Pancreas (tissue), 10 donors: Measurements from ENCODE around the gene ACSBG1. TPM values are rescaled to one million over a fixed set of nuclear protein-coding genes. Genes with fewer than 3 reads are reported as not detected.

ENCODE experiments used
- ATAC-seq, 4 donors: fragments of 200-7000 bp; cut with Tn5 transposase; one replicate each; pipeline versions ENCODE4 v1.8.0 to v1.9.1; 2020; ENCODE audit warnings: mild to moderate bottlenecking in 4 of 4, moderate library complexity in 4 of 4
- DNase-seq, 6 donors: peaks; one replicate each; pipeline ENCODE4 v3.0.0-alpha.2; 2020
- FAIRE-seq: peaks from 2 replicates; lab custom pipeline; 2012; peaks lifted over from hg19 to GRCh38; lab: Jason Lieb, UNC
- H3K27ac ChIP-seq, 4 donors: fragments of 200-600 bp; sonication (generic); 1 replicate in 3 of 4; 2 replicates in 1 of 4; pipeline versions ENCODE4 v1.5.0 to v1.8.0; 2020
- H3K27me3 ChIP-seq, 4 donors: fragments of 200-600 bp; one replicate each; pipeline ENCODE4 v1.8.0; 2021
- H3K36me3 ChIP-seq, 3 donors: fragments of 200-600 bp; sonication (generic) in 1 of 3; one replicate each; pipeline versions ENCODE4 v1.5.0 to v1.8.0; 2020 to 2021
- H3K4me1 ChIP-seq, 3 donors: fragments of 200-600 bp; one replicate each; pipeline ENCODE4 v1.8.0; 2021
- H3K4me3 ChIP-seq, 4 donors: fragments of 200-600 bp; sonication (generic) in 2 of 4; one replicate each; pipeline versions ENCODE4 v1.5.0 to v1.8.0; 2020 to 2021
- H3K9me3 ChIP-seq, 4 donors: fragments of 200-600 bp; one replicate each; pipeline ENCODE4 v1.8.0; 2021
- CTCF ChIP-seq, 4 donors: fragments of 200-600 bp; sonication (generic) in 3 of 4; IDR thresholded peaks; one replicate each; pipeline versions ENCODE4 v1.5.0 to v1.8.0; 2021; ENCODE audit warnings: antibody characterized with exemption in 4 of 4
- WGBS, 2 donors: extraction: QIAGEN DNeasy Blood & Tissue Kit; methylation state at CpG; one replicate each; pipeline ENCODE4 v1.1.7; 2013; 5-methylcytosine and 5-hydroxymethylcytosine counted together
- intact Hi-C, 3 donors: fragments of 100-400 bp; cut with DNase I; formaldehyde crosslinking; loops; one replicate each; pipeline versions ENCODE4 v1.11.1 to v1.14.2; 2022
- polyA plus RNA-seq, 2 donors: library from polyadenylated mRNA; stranded (reverse); fragments of 200-250 nt; gene quantifications; one replicate each; pipeline ENCODE4 v1.2.3, GENCODE V29; 2013
- total RNA-seq, 6 donors: library from RNA; stranded (reverse); fragmentation: NEBNext Ultra II Directional in 4 of 6; extraction: Animal tissue kit (Norgen Biotek cat#: 25700) in 4 of 6; gene quantifications; one replicate each; pipeline versions ENCODE4 v1.2.1 to v1.2.4, GENCODE V29; 2021 to 2023
- donor health status: healthy with polysubstance abuse.
- donor health status: DM: no; HTN: no; CAD: no; lungs with moderate emphysema.
- donor health status: DM: no; HTN: no; CAD: no.
- donor health status: control.
- donor health status: control.
- donor health status: Bipolar disorder and iron deficiency.
- donor health status: DM: yes; HTN: yes; CAD: no.
- donor health status: DM: no; HTN: no; CAD: no.
- donor health status: DM: no; HTN: no; CAD: no.
- donor health status: DM: yes; HTN: yes; CAD: no.

Gene ACSBG1
- total and polyA plus RNA-seq, 8 donors = 0.04 to 0.12 (median 0.04) TPM; not detected in 5

DNA sequence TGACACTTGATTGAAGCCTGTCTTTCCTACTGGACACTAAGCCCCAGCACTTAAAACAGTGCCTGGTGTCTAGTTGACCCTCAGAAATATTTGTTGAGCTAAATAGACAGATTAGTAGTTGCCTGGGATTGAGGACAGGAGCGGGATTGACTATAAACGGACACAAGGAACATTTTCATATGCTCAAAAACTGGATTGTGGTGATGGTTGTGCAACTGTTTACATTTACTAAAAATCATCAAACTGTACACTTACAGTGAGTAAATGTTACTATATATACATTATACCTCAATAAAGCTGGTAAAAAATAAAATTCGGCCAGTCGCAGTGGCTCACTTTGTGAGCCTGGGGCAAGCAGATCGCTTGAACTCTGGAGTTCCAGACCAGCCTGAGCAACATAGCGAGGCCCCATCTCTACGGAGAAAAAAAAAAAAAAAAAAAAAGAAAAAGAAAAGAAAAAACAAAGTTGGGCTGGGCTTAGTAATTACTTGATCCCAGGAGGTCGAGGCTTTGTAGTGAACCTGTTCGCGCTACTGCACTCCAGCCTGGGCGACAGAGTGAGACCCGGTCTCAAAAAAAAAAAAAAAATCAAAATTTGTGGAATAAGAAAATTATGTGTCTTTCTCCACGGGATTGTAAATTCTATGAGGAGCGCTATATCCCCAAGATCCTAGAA lies 85.8 kb downstream of the ACSBG1 start:
- Histone ChIP-seq H3K36me3 (no peaks in the 10 kb centered on the region), H3K4me1 (peaks cover 0 to 10% (median 5%) of the 10 kb centered on the region in 3 donors), H3K4me3 (peak overlapping the region; percentile 14 to 89 (median 62)), H3K27me3 (no peaks in the 10 kb centered on the region), H3K9me3 (no peaks in the 10 kb centered on the region), H3K27ac (peak overlapping the region in 1 of 4 donors; percentile 69)
- intact Hi-C loops = no loop called here
- 9 to 11% methylated on average over 14 of the region's 14 CpGs for WGBS, 2 donors
- ATAC-seq = peak in 3 of 4 donors; percentile 0 to 25 (median 13)
- FAIRE-seq = no peak
- no peak for TF ChIP-seq CTCF (IDR thresholded peaks at IDR 0.05)
- DNase-seq = no peak

- Histone ChIP-seq H3K9me3 (no peaks in the 10 kb centered on the region), H3K27me3 (no peaks in the 10 kb centered on the region), H3K4me3 (no peak overlapping the region), H3K4me1 (peaks cover 0 to 10% (median 5%) of the 10 kb centered on the region in 3 donors), H3K27ac (no peak overlapping the region), H3K36me3 (no peaks in the 10 kb centered on the region)
- ATAC-seq = no peak
- DNase-seq = peak in 1 of 6 donors; percentile 20
- no peak for FAIRE-seq
- TF ChIP-seq CTCF (IDR thresholded peaks at IDR 0.05) = no peak
- intact Hi-C loops = no loop called here
- 91 to 98% methylated on average over 6 of the region's 6 CpGs for WGBS, 2 donors
Observed at GRCh38 chr15:78147566-78147965, 86.8 kb downstream of the ACSBG1 start.

GRCh38 chr15:78146425-78147154 lies 87.8 kb downstream of the ACSBG1 start:
- Histone ChIP-seq H3K36me3 (no peaks in the 10 kb centered on the region), H3K4me3 (no peak overlapping the region), H3K27ac (no peak overlapping the region), H3K4me1 (peaks cover 0 to 10% (median 5%) of the 10 kb centered on the region in 3 donors), H3K27me3 (no peaks in the 10 kb centered on the region), H3K9me3 (no peaks in the 10 kb centered on the region)
- intact Hi-C loops = no loop called here
- no peak for FAIRE-seq
- 75 to 82% methylated on average over 4 of the region's 4 CpGs for WGBS, 2 donors
- no peak for ATAC-seq
- DNase-seq = peak in 2 of 6 donors; percentile 13 to 25
- TF ChIP-seq CTCF (IDR thresholded peaks at IDR 0.05) = no peak

GRCh38 chr15:78142332-78142731 lies 92.0 kb downstream of the ACSBG1 start:
- Histone ChIP-seq H3K4me3 (no peak overlapping the region), H3K36me3 (no peaks in the 10 kb centered on the region), H3K9me3 (no peaks in the 10 kb centered on the region), H3K27me3 (no peaks in the 10 kb centered on the region), H3K4me1 (no peaks in the 10 kb centered on the region), H3K27ac (no peak overlapping the region)
- DNase-seq = no peak
- TF ChIP-seq CTCF (IDR thresholded peaks at IDR 0.05) = no peak
- intact Hi-C loops = no loop called here
- 84 to 85% methylated on average over 3 of the region's 3 CpGs for WGBS, 2 donors
- no peak for FAIRE-seq
- no peak for ATAC-seq

- Histone ChIP-seq H3K27me3 (no peaks in the 10 kb centered on the region), H3K27ac (no peak overlapping the region), H3K9me3 (no peaks in the 10 kb centered on the region), H3K36me3 (no peaks in the 10 kb centered on the region), H3K4me1 (no peaks in the 10 kb centered on the region), H3K4me3 (no peak overlapping the region)
- FAIRE-seq = no peak
- no peak for DNase-seq
- intact Hi-C loops = no loop called here
- no peak for ATAC-seq
- no peak for TF ChIP-seq CTCF (IDR thresholded peaks at IDR 0.05)
Observed at GRCh38 chr15:78140292-78140691, 94.1 kb downstream of the ACSBG1 start.
